GM21576 (cell line): ENCODE results near the gene KRT12.

Source experiments
- ATAC-seq: cut with Tn5 transposase; IDR thresholded peaks from one replicate; pipeline ENCODE4 v1.9.1; 2021; ENCODE audit warnings: mild to moderate bottlenecking, moderate library complexity; ENCODE audit not compliant: unreplicated experiment

Gene KRT12

DNA sequence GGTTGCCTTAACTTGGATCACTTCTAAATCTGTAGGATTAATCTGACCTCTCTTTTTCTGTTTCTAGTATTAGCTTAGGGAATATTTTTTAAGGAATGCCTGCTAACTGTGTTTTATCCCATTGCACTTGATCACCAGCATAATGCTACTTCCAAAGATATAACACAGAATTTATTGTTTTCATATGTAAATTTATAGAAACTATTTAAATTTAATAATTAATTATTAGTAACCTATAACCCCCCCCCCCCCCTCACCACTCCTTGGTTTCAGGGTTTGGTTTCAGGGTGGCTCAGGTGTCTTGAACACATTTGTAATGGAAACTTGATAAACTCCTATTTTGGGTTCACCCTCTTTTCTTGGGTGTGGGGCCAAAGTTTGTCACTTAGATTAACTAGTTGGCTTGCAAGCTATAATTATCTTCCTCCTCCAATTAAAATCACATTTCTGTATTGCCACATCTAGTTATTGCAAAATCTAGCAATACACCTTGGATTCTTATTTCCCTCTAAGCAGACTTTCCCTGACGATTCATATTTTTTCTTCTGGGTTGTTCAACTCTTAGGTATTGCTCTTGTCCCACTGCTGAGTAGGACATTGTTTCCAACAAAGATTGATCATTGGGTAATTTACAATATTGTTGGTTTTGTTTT is 18.3 kb downstream of the KRT12 start:
- ATAC-seq, result no peak

- no peak for ATAC-seq
Measured at GRCh38 chr17:40846515-40847144, 20.4 kb downstream of the KRT12 start.

GRCh38 chr17:40844671-40845107 is 22.3 kb downstream of the KRT12 start:
- ATAC-seq, result no peak

DNA sequence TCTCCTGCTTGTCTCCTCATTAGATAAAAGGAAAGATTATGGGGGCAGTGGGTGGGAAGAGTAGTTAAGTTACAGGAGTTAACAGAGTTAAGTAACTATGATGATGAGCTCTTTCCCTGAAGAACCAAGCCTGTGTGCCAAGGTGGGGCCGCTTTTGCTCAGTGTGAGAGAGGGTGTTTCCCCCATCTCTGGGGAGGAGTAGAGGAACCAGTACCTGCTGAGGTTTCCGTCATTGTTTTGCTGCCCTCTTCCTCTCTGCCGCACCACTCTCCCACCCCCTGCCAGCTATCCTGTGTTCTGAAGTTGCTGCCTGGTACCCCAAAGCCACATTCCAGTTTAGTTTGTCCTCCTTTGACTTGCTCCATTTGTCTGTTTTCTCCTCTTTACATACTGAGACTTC is 23.8 kb downstream of the KRT12 start:
- no peak for ATAC-seq

DNA sequence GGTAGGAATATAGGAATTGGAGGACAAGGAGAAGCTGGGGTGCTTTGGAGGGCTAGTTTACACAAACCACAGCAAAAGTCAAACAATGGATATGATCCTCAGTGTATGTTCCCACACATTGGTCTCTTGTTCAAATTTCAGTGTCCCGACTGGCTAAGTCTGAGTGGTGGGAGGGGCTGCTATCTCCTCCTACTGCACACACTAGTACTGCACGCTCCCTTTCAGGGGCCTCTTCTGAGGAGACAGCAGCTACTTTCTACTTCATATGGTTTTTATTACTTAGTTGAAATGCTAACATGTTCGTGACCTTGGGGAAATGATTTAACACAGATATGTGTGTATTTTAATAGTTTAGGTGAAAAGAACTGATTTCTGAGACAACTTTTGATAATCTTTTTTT is 25.8 kb downstream of the KRT12 start:
- no peak for ATAC-seq

DNA sequence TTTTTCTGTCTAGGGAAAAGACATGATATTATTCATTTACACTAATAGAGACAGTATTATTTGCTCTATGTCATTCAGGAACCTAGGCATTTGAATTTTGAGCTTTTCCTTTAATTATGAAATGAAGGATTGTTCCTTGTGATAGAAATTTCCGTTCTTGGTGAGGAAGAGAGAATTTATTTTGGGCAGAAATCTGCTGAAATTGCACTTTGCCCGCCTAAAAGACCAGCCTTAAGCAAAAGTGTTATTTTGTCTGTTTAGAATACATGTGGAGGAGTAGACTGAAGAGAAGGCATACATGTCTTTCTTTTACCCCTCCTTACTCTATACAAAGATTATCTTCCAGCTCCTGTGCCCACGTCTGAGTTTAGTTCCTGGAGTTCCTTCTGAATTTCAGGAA is 27.8 kb downstream of the KRT12 start:
- no peak for ATAC-seq

GRCh38 chr17:40836020-40836419 is 31.0 kb downstream of the KRT12 start:
- ATAC-seq, result no peak

DNA sequence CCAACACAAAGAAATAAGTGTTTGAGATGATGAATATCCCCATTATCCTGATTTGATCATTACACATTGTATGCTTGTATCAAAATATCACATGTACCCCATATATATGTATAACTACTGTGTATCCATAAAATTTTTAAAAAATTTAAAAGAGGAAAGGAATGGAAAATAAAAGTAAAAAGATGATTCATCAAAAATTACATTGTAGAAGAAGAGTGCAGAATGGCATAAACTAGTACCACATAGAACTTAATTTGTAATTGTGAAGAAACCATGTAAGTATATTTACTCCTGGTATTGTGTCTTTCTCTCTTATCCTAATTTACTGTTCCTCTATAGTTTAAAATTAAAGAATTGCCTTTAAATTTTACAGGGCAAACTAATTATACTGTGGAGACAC is 33.1 kb downstream of the KRT12 start:
- ATAC-seq, result no peak

- ATAC-seq, result no peak
Measured at GRCh38 chr17:40832840-40833239, 34.2 kb downstream of the KRT12 start.

DNA sequence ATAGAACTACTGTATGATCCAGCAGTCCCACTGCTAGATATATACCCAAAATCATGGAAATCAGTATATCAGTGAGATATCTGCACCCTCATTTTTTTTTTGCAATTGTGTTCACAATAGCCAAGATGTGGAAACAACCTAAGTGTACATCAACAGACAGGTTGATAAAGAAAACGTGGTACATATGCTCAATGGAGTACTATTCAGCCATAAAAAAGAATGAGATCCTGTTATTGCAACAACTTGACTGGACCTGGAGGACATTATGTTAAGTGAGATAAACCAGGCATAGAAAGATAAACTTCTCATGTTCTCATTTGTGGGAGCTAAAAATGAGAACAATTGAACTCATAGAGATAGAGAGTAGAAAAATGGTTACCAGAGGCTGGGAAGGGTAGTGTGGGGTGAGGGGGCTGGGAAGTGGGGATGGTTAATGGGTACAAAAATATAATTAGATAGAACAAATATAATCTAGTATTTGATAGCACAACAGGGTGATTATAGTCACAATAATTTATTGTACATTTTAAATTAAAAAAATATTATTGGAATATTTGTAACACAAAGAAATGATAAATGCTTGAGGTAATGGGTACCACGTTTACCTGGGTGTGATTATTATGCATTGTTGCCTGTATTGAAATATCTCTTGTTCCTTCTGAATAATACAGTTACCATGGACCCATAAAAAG is 36.8 kb downstream of the KRT12 start:
- ATAC-seq, result no peak

DNA sequence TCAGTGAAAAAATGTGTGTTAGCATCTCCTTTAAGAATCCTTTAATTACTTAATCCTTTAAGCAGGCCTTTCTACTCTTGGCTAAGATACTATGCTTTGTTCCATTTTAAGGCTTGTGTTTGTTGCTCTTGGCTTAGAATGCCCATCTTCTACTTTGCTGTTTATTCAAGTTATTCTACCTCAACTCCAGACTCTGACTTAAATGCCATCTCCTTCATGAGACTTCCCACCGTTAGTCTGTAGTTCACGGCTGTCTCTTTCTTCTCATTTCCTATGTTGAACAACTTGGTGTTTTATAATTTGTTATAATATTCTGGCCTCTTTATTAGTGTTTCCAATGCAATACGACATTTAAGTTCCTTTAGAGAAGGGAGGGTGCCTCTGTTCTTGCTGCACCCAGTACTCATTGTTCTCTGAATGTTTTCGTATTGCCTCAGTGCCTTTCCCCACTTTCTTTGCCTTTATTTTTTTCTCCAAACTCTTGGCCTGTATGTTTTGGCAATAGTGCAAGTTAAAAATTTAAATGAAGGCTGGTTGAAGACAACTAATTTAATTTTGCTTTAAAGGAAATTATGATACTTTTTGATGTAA is 38.5 kb downstream of the KRT12 start:
- no peak for ATAC-seq

GRCh38 chr17:40827746-40828453 is 39.1 kb downstream of the KRT12 start:
- ATAC-seq, result no peak

GRCh38 chr17:40825599-40825998 is 41.4 kb downstream of the KRT12 start:
- ATAC-seq, result no peak

GRCh38 chr17:40824015-40824832 is 42.8 kb downstream of the KRT12 start:
- ATAC-seq, result no peak

DNA sequence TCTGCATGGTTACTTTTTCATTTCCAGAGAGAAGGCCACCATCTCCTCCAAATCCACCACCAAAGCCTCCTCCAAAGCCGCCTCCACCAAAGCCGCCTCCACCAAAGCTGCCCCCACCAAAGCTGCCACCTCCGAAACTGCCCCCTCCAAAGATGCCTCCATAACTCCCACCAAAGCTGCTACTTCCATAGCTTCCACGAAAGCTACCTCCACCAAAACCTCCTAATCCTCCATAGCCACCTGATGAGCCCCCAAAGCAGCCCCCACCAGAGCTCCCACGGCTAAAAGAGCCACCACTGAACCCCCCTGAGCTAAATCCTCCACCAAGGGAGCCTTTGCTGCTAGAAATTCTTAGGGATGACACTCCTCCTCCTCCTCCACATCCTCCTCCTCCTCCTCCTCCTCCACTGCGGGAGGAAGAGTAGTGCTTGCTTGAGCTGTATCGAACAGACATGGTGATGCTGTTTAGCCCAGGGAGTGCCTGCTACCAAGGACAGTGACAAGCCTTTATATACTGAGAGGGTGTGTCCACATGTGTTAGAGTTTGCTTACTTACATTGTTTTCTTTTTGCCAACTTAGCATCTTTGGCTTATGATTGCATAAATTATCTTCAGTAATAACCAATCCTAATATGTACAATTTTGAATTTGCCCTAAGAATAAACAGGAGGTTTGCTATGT is 44.8 kb downstream of the KRT12 start, which contains the start of gene KRT10:
Gene KRT10 (minus strand): TSS at position 483 of the 681 bp plus-strand sequence. CDS start 29 bp downstream, at position 454.
- no peak for ATAC-seq

DNA sequence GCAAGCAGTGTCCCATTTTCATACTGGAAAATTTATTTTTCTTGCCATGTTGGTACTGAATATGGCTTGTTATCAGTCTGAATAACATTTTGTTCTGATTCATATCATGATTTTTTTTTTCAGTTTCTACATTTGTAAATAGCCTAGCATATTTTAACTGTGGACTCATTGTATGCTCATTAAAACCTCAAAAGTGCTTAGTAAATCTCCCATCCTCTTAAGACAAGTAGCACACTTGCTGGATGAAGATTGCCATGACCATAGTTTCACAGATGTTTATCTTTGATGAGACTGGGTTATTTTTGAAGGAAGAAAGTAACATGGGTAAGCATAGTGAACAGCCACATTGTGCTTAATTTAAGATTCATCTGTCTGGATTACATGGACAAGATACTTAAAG is 45.5 kb downstream of the KRT12 start:
- ATAC-seq, result no peak

DNA sequence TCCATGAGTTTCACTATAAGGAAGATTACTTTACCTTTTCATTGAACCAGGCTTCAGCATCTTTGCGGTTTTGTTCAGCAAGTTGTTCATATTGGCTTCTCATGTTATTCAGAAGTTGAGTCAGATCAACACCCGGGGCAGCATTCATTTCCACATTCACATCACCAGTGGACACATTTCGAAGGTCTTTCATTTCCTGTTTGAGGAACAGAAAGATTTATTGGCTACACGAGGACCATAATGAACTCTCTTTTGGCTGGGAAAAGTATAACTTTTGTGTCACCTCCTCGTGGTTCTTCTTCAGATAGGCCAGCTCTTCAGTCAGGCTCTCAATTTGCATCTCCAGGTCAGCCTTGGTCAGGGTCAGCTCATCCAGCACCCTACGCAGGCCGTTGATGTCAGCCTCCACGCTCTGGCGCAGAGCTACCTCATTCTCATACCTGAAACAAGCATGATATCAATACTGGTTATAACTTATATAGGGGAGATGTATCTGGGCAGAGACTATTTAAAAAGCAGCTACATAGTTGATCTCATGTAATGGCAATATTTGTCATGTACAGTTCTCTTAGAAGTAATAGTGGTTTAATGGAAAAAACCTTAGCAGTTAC is 46.7 kb downstream of the KRT12 start:
- ATAC-seq, result no peak

- no peak for ATAC-seq
Measured at GRCh38 chr17:40819528-40820125, 47.4 kb downstream of the KRT12 start.
